ENCODE results near the gene CIDEB. TPM values are rescaled to one million over a fixed set of nuclear protein-coding genes. Genes with fewer than 3 reads are reported as not detected.
A peak's percentile ranks its signal among the peaks of the same experiment; 100 is the strongest.

CIDEB gene
- total and polyA plus RNA-seq, 2 of the 13 experiments (the other 11 are each of a cell fraction or from before 2014, with no cell fraction given), result 35.8 to 110 TPM

- TF ChIP-seq HINFP (CRISPR knock-in tag; IDR thresholded peaks at IDR 0.05; ENCODE audit: low read depth), result no peak
- TF ChIP-seq GLMP (CRISPR knock-in tag; IDR thresholded peaks at IDR 0.05; ENCODE audit: borderline replicate concordance), result no peak
- TF ChIP-seq GPN1 (CRISPR knock-in tag; IDR thresholded peaks at IDR 0.05; ENCODE audit: borderline replicate concordance), result no peak
- no peak for TF ChIP-seq AKAP8 (CRISPR knock-in tag; IDR thresholded peaks at IDR 0.05)
- TF ChIP-seq ZHX2 (IDR thresholded peaks at IDR 0.05; ENCODE audit: low read depth), result no peak
- TF ChIP-seq ZHX2 (CRISPR knock-in tag; IDR thresholded peaks at IDR 0.05; ENCODE audit: borderline replicate concordance), result no peak
- no peak for TF ChIP-seq ZHX1 (CRISPR knock-in tag; IDR thresholded peaks at IDR 0.05; ENCODE audit: low read depth)
- no peak for TF ChIP-seq ZNF3 (CRISPR knock-in tag; IDR thresholded peaks at IDR 0.05)
- no peak for TF ChIP-seq ZNF124 (CRISPR knock-in tag; IDR thresholded peaks at IDR 0.05)
- TF ChIP-seq NPAS2 (CRISPR knock-in tag; IDR thresholded peaks at IDR 0.05; ENCODE audit: borderline replicate concordance), result no peak
- TF ChIP-seq ZNF33B (CRISPR knock-in tag; IDR thresholded peaks at IDR 0.05), result 0 out of 2 replicates have a peak, but pooled peaks have one; percentile 40
- TF ChIP-seq ZSCAN30 (CRISPR knock-in tag; IDR thresholded peaks at IDR 0.05), result no peak
- no peak for TF ChIP-seq POGZ (CRISPR knock-in tag; IDR thresholded peaks at IDR 0.05)
- TF ChIP-seq ZNF883 (CRISPR knock-in tag; IDR thresholded peaks at IDR 0.05; ENCODE audit: not compliant biosample characterization), result peak; percentile 48
- TF ChIP-seq TBL1XR1 (IDR thresholded peaks at IDR 0.05; ENCODE audit: borderline replicate concordance, low read length, partially characterized antibody), result no peak
- TF ChIP-seq ZBTB26 (CRISPR knock-in tag; IDR thresholded peaks at IDR 0.05; ENCODE audit: borderline replicate concordance), result no peak
- no peak for TF ChIP-seq ZNF34 (CRISPR knock-in tag; IDR thresholded peaks at IDR 0.05; ENCODE audit: borderline replicate concordance)
- no peak for TF ChIP-seq SMARCC2 (IDR thresholded peaks at IDR 0.05)
These were observed 2.5 kb upstream of the CIDEB start (continued) for GRCh38 chr14:24310265-24310645.

Measured in HepG2 (cell line).